Measurements from ENCODE around the gene CCL16.

GRCh38 chr17:35991075-35991474 is 9.8 kb upstream of the CCL16 start:
- TF ChIP-seq EZH2 (IDR thresholded peaks at IDR 0.05; ENCODE audit: insufficient read depth, poor library complexity, severe bottlenecking), result no peak
- TF ChIP-seq EZH2phosphoT487 (IDR thresholded peaks at IDR 0.05; ENCODE audit: insufficient read depth, low read depth), result no peak
